ENCODE measurements around the gene SH3PXD2B. TPM values are rescaled to one million over a fixed set of nuclear protein-coding genes. Genes with fewer than 3 reads are reported as not detected.
"Not testable (repeated sequence)": the region's sequence is repeated elsewhere in the genome, so short reads cannot be mapped to it uniquely, and the experiment has no call there.

SH3PXD2B gene
- polyA plus RNA-seq, 3 donors = 5.7 to 23.6 (median 9.6) TPM

- WGBS, 3 donors = 80 to 84% (median 81%) methylated on average over 9 of the region's 9 CpGs
- no peak overlapping the region for H3K27ac ChIP-seq (ENCODE audit: low read depth, low read length)
Observed at GRCh38 chr5:172487671-172488070, 33.3 kb upstream of the SH3PXD2B start.

- H3K27ac ChIP-seq (ENCODE audit: low read depth, low read length) = no peak overlapping the region
Observed at GRCh38 chr5:172486912-172487311, 32.6 kb upstream of the SH3PXD2B start.

GRCh38 chr5:172486451-172486850 is 32.1 kb upstream of the SH3PXD2B start:
- 86 to 90% (median 90%) methylated on average over 12 of the region's 12 CpGs for WGBS, 3 donors
- H3K27ac ChIP-seq (ENCODE audit: low read depth, low read length) = no peak overlapping the region

More at GRCh38 chr5:172486912-172487311, 32.6 kb upstream of the SH3PXD2B start:
- WGBS, 3 donors = 88 to 94% (median 94%) methylated on average over 5 of the region's 5 CpGs

- H3K27ac ChIP-seq (ENCODE audit: low read depth, low read length) = no peak overlapping the region
- 89 to 92% (median 90%) methylated on average over 3 of the region's 3 CpGs for WGBS, 3 donors
Observed at GRCh38 chr5:172485511-172486202, 31.3 kb upstream of the SH3PXD2B start.

- no peak overlapping the region for H3K27ac ChIP-seq (ENCODE audit: low read depth, low read length)
- WGBS, 3 donors = 85 to 96% (median 93%) methylated on average over 8 to 9 of the region's 9 CpGs
Observed at GRCh38 chr5:172484664-172485063, 30.3 kb upstream of the SH3PXD2B start.

GRCh38 chr5:172482156-172483020 is 28.1 kb upstream of the SH3PXD2B start:
- WGBS, 3 donors = 87 to 92% (median 91%) methylated on average over 15 of the region's 15 CpGs
- no peak overlapping the region for H3K27ac ChIP-seq (ENCODE audit: low read depth, low read length)

- no peak overlapping the region for H3K27ac ChIP-seq (ENCODE audit: low read depth, low read length)
- 80 to 83% (median 82%) methylated on average over 10 of the region's 10 CpGs for WGBS, 3 donors
Observed at GRCh38 chr5:172481011-172481800, 26.9 kb upstream of the SH3PXD2B start.

GRCh38 chr5:172479784-172480115 is 25.4 kb upstream of the SH3PXD2B start:
- H3K27ac ChIP-seq (ENCODE audit: low read depth, low read length) = no peak overlapping the region

GRCh38 chr5:172479034-172479783 is 24.9 kb upstream of the SH3PXD2B start:
- WGBS, 3 donors = 39 to 47% (median 46%) methylated on average over 21 of the region's 21 CpGs
- H3K27ac ChIP-seq (ENCODE audit: low read depth, low read length) = no peak overlapping the region

More at GRCh38 chr5:172479784-172480115, 25.4 kb upstream of the SH3PXD2B start:
- WGBS, 3 donors = 80 to 93% (median 88%) methylated on average over 5 of the region's 5 CpGs

- WGBS, 3 donors = 30 to 53% (median 52%) methylated on average over 3 of the region's 3 CpGs
- H3K27ac ChIP-seq (ENCODE audit: low read depth, low read length) = not testable (repeated sequence)
Observed at GRCh38 chr5:172478695-172479033, 24.3 kb upstream of the SH3PXD2B start.

GRCh38 chr5:172478256-172478655 is 23.9 kb upstream of the SH3PXD2B start:
- 57 to 84% (median 78%) methylated on average over 3 of the region's 3 CpGs for WGBS, 3 donors
- no peak overlapping the region for H3K27ac ChIP-seq (ENCODE audit: low read depth, low read length)

- WGBS, 3 donors = 65 to 76% (median 72%) methylated on average over 4 of the region's 4 CpGs
- H3K27ac ChIP-seq (ENCODE audit: low read depth, low read length) = no peak overlapping the region
Observed at GRCh38 chr5:172477466-172477865, 23.1 kb upstream of the SH3PXD2B start.

- H3K27ac ChIP-seq (ENCODE audit: low read depth, low read length) = no peak overlapping the region
- WGBS, 3 donors = 81 to 89% (median 87%) methylated on average over 7 of the region's 7 CpGs
Observed at GRCh38 chr5:172474293-172474692, 20.0 kb upstream of the SH3PXD2B start.

GRCh38 chr5:172473427-172473826 is 19.1 kb upstream of the SH3PXD2B start:
- WGBS, 3 donors = 84 to 91% (median 86%) methylated on average over 5 of the region's 5 CpGs
- no peak overlapping the region for H3K27ac ChIP-seq (ENCODE audit: low read depth, low read length)

- WGBS, 3 donors = 48 to 82% (median 74%) methylated on average over 7 of the region's 7 CpGs
- H3K27ac ChIP-seq (ENCODE audit: low read depth, low read length) = no peak overlapping the region
Observed at GRCh38 chr5:172469697-172470096, 15.4 kb upstream of the SH3PXD2B start.

- WGBS, 3 donors = 79 to 89% (median 87%) methylated on average over 7 of the region's 7 CpGs
- no peak overlapping the region for H3K27ac ChIP-seq (ENCODE audit: low read depth, low read length)
Observed at GRCh38 chr5:172466062-172466461, 11.7 kb upstream of the SH3PXD2B start.

- no peak overlapping the region for H3K27ac ChIP-seq (ENCODE audit: low read depth, low read length)
- 82 to 92% (median 92%) methylated on average over 9 of the region's 9 CpGs for WGBS, 3 donors
Observed at GRCh38 chr5:172463031-172463430, 8.7 kb upstream of the SH3PXD2B start.

GRCh38 chr5:172459783-172460165 is 5.4 kb upstream of the SH3PXD2B start:
- WGBS, 3 donors = 90 to 96% (median 94%) methylated on average over 5 of the region's 5 CpGs
- H3K27ac ChIP-seq (ENCODE audit: low read depth, low read length) = no peak overlapping the region
